Trophoblast cell (in vitro differentiated cells and primary cell): Measurements from ENCODE around the gene CELF4.

Experiments used
- DNase-seq, 2 donors: peaks; one replicate each; pipeline ENCODE4 v3.0.0-alpha.2; 2016
- H2AFZ ChIP-seq: 2 replicates; pipeline ENCODE4 v1.6.1; 2013; ENCODE audit warnings: low read length, moderate library complexity, mild to moderate bottlenecking; ENCODE audit not compliant: insufficient read depth, poor library complexity
- H2AK5ac ChIP-seq: 2 replicates; pipeline ENCODE4 v1.6.1; 2013; ENCODE audit warnings: mild to moderate bottlenecking, low read length
- H2BK120ac ChIP-seq: 2 replicates; pipeline ENCODE4 v1.6.1; 2013; ENCODE audit warnings: low read length, mild to moderate bottlenecking, moderate library complexity; ENCODE audit not compliant: insufficient read depth, poor library complexity
- H2BK12ac ChIP-seq: 2 replicates; pipeline ENCODE4 v1.6.1; 2013; ENCODE audit warnings: mild to moderate bottlenecking, low read length, moderate library complexity
- H2BK5ac ChIP-seq: 2 replicates; pipeline ENCODE4 v1.6.1; 2013; ENCODE audit warnings: low read length, low read depth, moderate library complexity, mild to moderate bottlenecking; ENCODE audit not compliant: poor library complexity
- H3K14ac ChIP-seq: 2 replicates; pipeline ENCODE4 v1.6.1; 2013; ENCODE audit warnings: mild to moderate bottlenecking, low read length
- H3K18ac ChIP-seq: 2 replicates; pipeline ENCODE4 v1.6.1; 2013; ENCODE audit warnings: mild to moderate bottlenecking, low read length
- H3K23ac ChIP-seq: 2 replicates; pipeline ENCODE4 v1.6.1; 2013; ENCODE audit warnings: low read length
- H3K27ac ChIP-seq: 2 replicates; pipeline ENCODE4 v1.5.1; 2013; ENCODE audit warnings: low read depth, mild to moderate bottlenecking, inconsistent platforms, low read length, moderate library complexity
- H3K27me3 ChIP-seq: 2 replicates; pipeline ENCODE4 v1.6.1; 2013; ENCODE audit warnings: inconsistent platforms, mild to moderate bottlenecking, low read length, moderate library complexity; ENCODE audit not compliant: insufficient read depth
- H3K36me3 ChIP-seq, 2 experiments: 1 replicate in 1 of 2; 2 replicates in 1 of 2; pipeline ENCODE4 v1.6.1; 2013; ENCODE audit warnings: low read length in 2 of 2, mild to moderate bottlenecking in 2 of 2, moderate library complexity in 1 of 2; ENCODE audit not compliant: insufficient read depth in 2 of 2, control insufficient read depth in 1 of 2
- H3K4ac ChIP-seq: 2 replicates; pipeline ENCODE4 v1.6.1; 2013; ENCODE audit warnings: low read depth, mild to moderate bottlenecking, low read length, moderate library complexity
- H3K4me1 ChIP-seq, 2 experiments: 1 replicate in 1 of 2; 2 replicates in 1 of 2; pipeline ENCODE4 v1.6.1; 2013; ENCODE audit warnings: low read length in 2 of 2, mild to moderate bottlenecking in 2 of 2, moderate library complexity in 1 of 2; ENCODE audit not compliant: insufficient read depth in 2 of 2, control insufficient read depth in 1 of 2
- H3K4me2 ChIP-seq: 2 replicates; pipeline ENCODE4 v1.6.1; 2013; ENCODE audit warnings: inconsistent platforms, mild to moderate bottlenecking, low read length, moderate library complexity
- H3K4me3 ChIP-seq: 2 replicates; pipeline ENCODE4 v1.5.1; 2013; ENCODE audit warnings: mild to moderate bottlenecking, low read depth, low read length, inconsistent platforms
- H3K79me1 ChIP-seq: one replicate; pipeline ENCODE4 v1.6.1; 2013; ENCODE audit warnings: low read length
- H3K79me2 ChIP-seq: 2 replicates; pipeline ENCODE4 v1.6.1; 2013; ENCODE audit warnings: low read length, mild to moderate bottlenecking; ENCODE audit not compliant: control insufficient read depth, insufficient read depth, poor library complexity
- H3K9ac ChIP-seq: 2 replicates; pipeline ENCODE4 v1.6.1; 2013; ENCODE audit warnings: mild to moderate bottlenecking, low read length
- H3K9me3 ChIP-seq: 2 replicates; pipeline ENCODE4 v1.6.1; 2013; ENCODE audit warnings: low read depth, mild to moderate bottlenecking, control low read depth, inconsistent platforms, low read length; ENCODE audit not compliant: insufficient read depth
- H4K12ac ChIP-seq: 2 replicates; pipeline ENCODE4 v1.6.1; 2013; ENCODE audit warnings: low read depth, mild to moderate bottlenecking, low read length, moderate library complexity
- H4K8ac ChIP-seq: 2 replicates; pipeline ENCODE4 v1.6.1; 2013; ENCODE audit warnings: low read depth, mild to moderate bottlenecking, low read length, moderate library complexity
- H4K91ac ChIP-seq: one replicate; pipeline ENCODE4 v1.6.1; 2013; ENCODE audit warnings: low read depth, mild to moderate bottlenecking, low read length, moderate library complexity
- WGBS: extraction: QIAGEN DNeasy Blood & Tissue Kit; methylation state at CpG from one replicate; pipeline ENCODE4 v1.1.7; 2013; ENCODE audit warnings: missing lambda C conversion rate; ENCODE audit not compliant: insufficient read length, insufficient coverage; ENCODE audit errors: extremely low coverage; 5-methylcytosine and 5-hydroxymethylcytosine counted together

CELF4 gene

DNA sequence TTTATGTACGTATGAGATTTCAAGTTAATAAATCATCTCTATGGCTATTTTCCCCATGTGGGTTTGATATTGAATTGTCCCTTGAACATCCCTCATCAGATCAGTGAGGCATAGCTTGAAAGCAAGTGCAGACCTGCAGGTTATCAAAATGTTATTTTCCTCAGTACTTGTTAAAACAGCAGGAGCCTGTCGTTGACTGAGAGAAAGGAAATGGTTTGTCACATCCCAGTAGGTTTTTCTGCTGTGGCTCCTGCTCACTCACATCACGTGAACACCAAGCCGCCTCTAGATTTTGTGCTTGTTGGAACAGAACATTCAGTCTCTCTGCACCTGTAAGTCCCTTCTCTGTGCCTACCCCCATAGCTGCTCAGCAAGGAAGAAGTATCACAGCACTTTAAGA is 340.3 kb downstream of the CELF4 start:
- WGBS, result no CpG with 5 or more reads among the region's 4 CpGs
- Histone ChIP-seq H3K79me2 (no peaks in the 10 kb centered on the region), H3K79me1 (no peaks in the 10 kb centered on the region), H3K14ac (no peak overlapping the region), H2AFZ (no peak overlapping the region), H3K23ac (no peak overlapping the region), H3K4ac (no peak overlapping the region), H3K4me1 (no peaks in the 10 kb centered on the region), H2AK5ac (no peak overlapping the region), H3K9ac (no peak overlapping the region), H2BK120ac (no peak overlapping the region), H2BK5ac (no peak overlapping the region), H4K12ac (no peak overlapping the region), H3K18ac (no peak overlapping the region), H4K91ac (no peak overlapping the region), H3K4me2 (no peak overlapping the region), H3K36me3 (no peaks in the 10 kb centered on the region), H3K27ac (no peak overlapping the region), H2BK12ac (no peak overlapping the region), H3K4me3 (no peak overlapping the region), H4K8ac (no peak overlapping the region), H3K9me3 (no peaks in the 10 kb centered on the region), H3K27me3 (no peaks in the 10 kb centered on the region)
- DNase-seq, result no peak

- no peak for DNase-seq
- WGBS, result no CpG with 5 or more reads among the region's 5 CpGs
- Histone ChIP-seq H2BK120ac (no peak overlapping the region), H3K79me1 (no peaks in the 10 kb centered on the region), H3K27me3 (no peaks in the 10 kb centered on the region), H4K12ac (no peak overlapping the region), H3K9ac (no peak overlapping the region), H3K18ac (no peak overlapping the region), H2BK5ac (no peak overlapping the region), H4K91ac (no peak overlapping the region), H2BK12ac (no peak overlapping the region), H3K23ac (no peak overlapping the region), H3K9me3 (no peaks in the 10 kb centered on the region), H3K79me2 (no peaks in the 10 kb centered on the region), H3K4ac (no peak overlapping the region), H2AK5ac (no peak overlapping the region), H3K27ac (no peak overlapping the region), H4K8ac (no peak overlapping the region), H3K4me3 (no peak overlapping the region), H2AFZ (no peak overlapping the region), H3K14ac (no peak overlapping the region), H3K4me2 (no peak overlapping the region), H3K4me1 (no peaks in the 10 kb centered on the region), H3K36me3 (no peaks in the 10 kb centered on the region)
These were observed 342.6 kb downstream of the CELF4 start for GRCh38 chr18:37222999-37223378.

- no peak overlapping the region for H2AFZ ChIP-seq
- H3K23ac ChIP-seq, result no peak overlapping the region
- DNase-seq, result no peak
- H4K91ac ChIP-seq, result no peak overlapping the region
- no peak overlapping the region for H2BK120ac ChIP-seq
- no peak overlapping the region for H3K4me3 ChIP-seq
- no peaks in the 10 kb centered on the region for H3K79me1 ChIP-seq
- no peaks in the 10 kb centered on the region for H3K36me3 ChIP-seq
- H4K8ac ChIP-seq, result no peak overlapping the region
- H3K79me2 ChIP-seq, result no peaks in the 10 kb centered on the region
- H3K27me3 ChIP-seq, result no peaks in the 10 kb centered on the region
- no peak overlapping the region for H4K12ac ChIP-seq
- no peak overlapping the region for H2AK5ac ChIP-seq
- H3K4me1 ChIP-seq, result no peaks in the 10 kb centered on the region
- H3K27ac ChIP-seq, result no peak overlapping the region
- H3K9ac ChIP-seq, result no peak overlapping the region
- no peak overlapping the region for H2BK12ac ChIP-seq
- no peak overlapping the region for H2BK5ac ChIP-seq
- H3K9me3 ChIP-seq, result no peaks in the 10 kb centered on the region
- WGBS, result no CpG with 5 or more reads among the region's 4 CpGs
- no peak overlapping the region for H3K18ac ChIP-seq
- no peak overlapping the region for H3K4me2 ChIP-seq
- H3K14ac ChIP-seq, result no peak overlapping the region
- no peak overlapping the region for H3K4ac ChIP-seq
These were observed 343.1 kb downstream of the CELF4 start for GRCh38 chr18:37222354-37222998.

GRCh38 chr18:37219257-37219656 is 346.3 kb downstream of the CELF4 start:
- no peak overlapping the region for H3K23ac ChIP-seq

More at GRCh38 chr18:37219257-37219656, 346.3 kb downstream of the CELF4 start:
- Histone ChIP-seq H4K91ac (no peak overlapping the region), H3K79me2 (no peaks in the 10 kb centered on the region), H3K9me3 (no peaks in the 10 kb centered on the region), H3K4ac (no peak overlapping the region), H2BK5ac (no peak overlapping the region), H3K18ac (no peak overlapping the region), H3K4me1 (no peaks in the 10 kb centered on the region), H3K4me3 (no peak overlapping the region), H3K14ac (no peak overlapping the region), H3K27me3 (no peaks in the 10 kb centered on the region), H4K12ac (no peak overlapping the region), H3K36me3 (no peaks in the 10 kb centered on the region), H2BK12ac (no peak overlapping the region), H3K9ac (no peak overlapping the region), H3K27ac (no peak overlapping the region), H2BK120ac (no peak overlapping the region), H4K8ac (no peak overlapping the region), H2AK5ac (no peak overlapping the region), H3K4me2 (no peak overlapping the region), H2AFZ (no peak overlapping the region), H3K79me1 (no peaks in the 10 kb centered on the region)
- no CpG with 5 or more reads among the region's 7 CpGs for WGBS
- DNase-seq, result no peak
